HEK293 (cell line): ENCODE data around the gene MSRB1.

Experiments
- CTCF ChIA-PET: fragments of 350-600 bp; formaldehyde crosslinking; extraction: SDS; loops from one replicate; lab custom pipeline; 2021; ENCODE audit warnings: antibody characterized with exemption; lab: Yijun Ruan, JAX
- POLR2A ChIA-PET: fragments of 300-600 bp; formaldehyde crosslinking; extraction: SDS; loops from one replicate; lab custom pipeline; 2020; ENCODE audit warnings: antibody characterized with exemption, inconsistent platforms; lab: Yijun Ruan, JAX
- H3K27ac ChIP-seq: fragments of 200-500 bp; sonication (Bioruptor generic); 2 replicates; pipeline ENCODE4 v1.5.1; 2014; ENCODE audit warnings: low read depth, low read length, control low read depth, inconsistent platforms; ENCODE audit errors: extremely low read depth
- H3K36me3 ChIP-seq, 2 experiments: fragments of 200-500 bp in 1 of 2; sonication (Bioruptor generic) in 1 of 2; 1 replicate in 1 of 2; 2 replicates in 1 of 2; pipeline ENCODE4 v1.5.1; 2014 to 2017; ENCODE audit warnings: inconsistent platforms in 2 of 2, low read length in 2 of 2; ENCODE audit not compliant: control insufficient read depth in 2 of 2, insufficient read depth in 1 of 2
- H3K4me1 ChIP-seq: fragments of 200-500 bp; sonication (Bioruptor generic); 2 replicates; pipeline ENCODE4 v1.5.1; 2014; ENCODE audit warnings: mild to moderate bottlenecking, low read length, inconsistent platforms; ENCODE audit not compliant: control insufficient read depth, insufficient read depth
- H3K4me3 ChIP-seq: 2 replicates; pipeline ENCODE4 v1.5.1; 2011; ENCODE audit warnings: low read depth, mild to moderate bottlenecking, control low read depth, low read length, moderate library complexity
- H3K9me3 ChIP-seq: fragments of 200-500 bp; sonication (Bioruptor generic); 2 replicates; pipeline ENCODE4 v1.5.1; 2014; ENCODE audit warnings: low read depth, low read length, inconsistent platforms; ENCODE audit not compliant: control insufficient read depth, insufficient read depth
- EGR2 ChIP-seq: fragments of 450-650 bp; formaldehyde crosslinking; IDR thresholded peaks from 2 replicates; pipeline ENCODE4 v1.5.1; 2016; ENCODE audit warnings: low read depth, missing biosample characterization, missing genetic modification characterization
- KLF1 ChIP-seq: fragments of 450-650 bp; formaldehyde crosslinking; IDR thresholded peaks from 2 replicates; pipeline ENCODE4 v1.5.1; 2016; ENCODE audit warnings: missing biosample characterization, missing genetic modification characterization
- KLF9 ChIP-seq: fragments of 450-650 bp; formaldehyde crosslinking; IDR thresholded peaks from 2 replicates; pipeline ENCODE4 v1.5.1; 2016; ENCODE audit warnings: missing biosample characterization, missing genetic modification characterization, low read depth
- REPIN1 ChIP-seq: fragments of 450-650 bp; formaldehyde crosslinking; IDR thresholded peaks from 2 replicates; pipeline ENCODE4 v1.5.1; 2017; ENCODE audit warnings: missing biosample characterization, missing genetic modification characterization, low read depth
- ZBTB17 ChIP-seq: fragments of 450-650 bp; formaldehyde crosslinking; IDR thresholded peaks from 2 replicates; pipeline ENCODE4 v1.5.1; 2016; ENCODE audit warnings: missing biosample characterization, missing genetic modification characterization
- ZFHX2 ChIP-seq: fragments of 450-650 bp; formaldehyde crosslinking; conservative IDR thresholded peaks from 2 replicates; pipeline ENCODE4 v1.5.1; 2016; ENCODE audit warnings: missing biosample characterization, missing genetic modification characterization
- ZFP37 ChIP-seq: fragments of 450-650 bp; formaldehyde crosslinking; IDR thresholded peaks from 2 replicates; pipeline ENCODE4 v1.5.1; 2016; ENCODE audit warnings: missing biosample characterization, missing genetic modification characterization
- ZNF175 ChIP-seq: fragments of 450-650 bp; formaldehyde crosslinking; IDR thresholded peaks from 2 replicates; pipeline ENCODE4 v1.5.1; 2016; ENCODE audit warnings: missing biosample characterization, missing genetic modification characterization
- ZNF391 ChIP-seq: fragments of 450-650 bp; formaldehyde crosslinking; IDR thresholded peaks from 2 replicates; pipeline ENCODE4 v1.5.1; 2016; ENCODE audit warnings: low read depth, missing biosample characterization, missing genetic modification characterization, borderline replicate concordance
- ZNF404 ChIP-seq: fragments of 450-650 bp; formaldehyde crosslinking; IDR thresholded peaks from 2 replicates; pipeline ENCODE4 v1.5.1; 2017; ENCODE audit warnings: missing biosample characterization, missing genetic modification characterization
- ZNF416 ChIP-seq: fragments of 450-650 bp; formaldehyde crosslinking; IDR thresholded peaks from 2 replicates; pipeline ENCODE4 v1.5.1; 2016; ENCODE audit warnings: missing biosample characterization, missing genetic modification characterization
- ZNF473 ChIP-seq: fragments of 450-650 bp; formaldehyde crosslinking; IDR thresholded peaks from 2 replicates; pipeline ENCODE4 v1.5.1; 2017; ENCODE audit warnings: missing biosample characterization, missing genetic modification characterization
- ZNF596 ChIP-seq: fragments of 450-650 bp; IDR thresholded peaks from 2 replicates; pipeline ENCODE4 v1.5.0; 2018; ENCODE audit warnings: missing biosample characterization, mild to moderate bottlenecking, missing genetic modification characterization, moderate library complexity
- ZNF677 ChIP-seq: fragments of 450-650 bp; IDR thresholded peaks from 2 replicates; pipeline ENCODE4 v1.5.0; 2018; ENCODE audit warnings: missing biosample characterization, mild to moderate bottlenecking, missing genetic modification characterization, moderate library complexity
- ZNF707 ChIP-seq: fragments of 450-650 bp; formaldehyde crosslinking; IDR thresholded peaks from 2 replicates; pipeline ENCODE4 v1.5.1; 2016; ENCODE audit warnings: missing biosample characterization, missing genetic modification characterization
- ZNF768 ChIP-seq: fragments of 450-650 bp; formaldehyde crosslinking; IDR thresholded peaks from 2 replicates; pipeline ENCODE4 v1.5.1; 2018; ENCODE audit warnings: missing biosample characterization, mild to moderate bottlenecking, missing genetic modification characterization
- ZXDB ChIP-seq: fragments of 450-650 bp; formaldehyde crosslinking; IDR thresholded peaks from 2 replicates; pipeline ENCODE4 v1.5.1; 2016; ENCODE audit warnings: missing biosample characterization, missing genetic modification characterization
- TF ChIP-seq, protein P1 (sequence below): fragments of 450-650 bp; formaldehyde crosslinking; IDR thresholded peaks from 2 replicates; pipeline ENCODE4 v1.5.1; 2016; ENCODE audit warnings: missing biosample characterization, missing genetic modification characterization
- TF ChIP-seq, protein P2 (sequence below): fragments of 450-650 bp; IDR thresholded peaks from 2 replicates; pipeline ENCODE4 v1.5.1; 2018; ENCODE audit warnings: missing biosample characterization, mild to moderate bottlenecking, missing genetic modification characterization
- TF ChIP-seq, protein P3 (sequence below): fragments of 450-650 bp; formaldehyde crosslinking; conservative IDR thresholded peaks from 2 replicates; pipeline ENCODE4 v1.5.1; 2016; ENCODE audit warnings: low read depth, missing biosample characterization, missing genetic modification characterization
- TF ChIP-seq, protein P4 (sequence below): fragments of 450-650 bp; formaldehyde crosslinking; IDR thresholded peaks from 2 replicates; pipeline ENCODE4 v1.5.1; 2016; ENCODE audit warnings: missing biosample characterization, missing genetic modification characterization
- TF ChIP-seq, protein P5 (sequence below): fragments of 450-650 bp; formaldehyde crosslinking; IDR thresholded peaks from 2 replicates; pipeline ENCODE4 v1.5.1; 2016; ENCODE audit warnings: missing biosample characterization, missing genetic modification characterization
- TF ChIP-seq, protein P6 (sequence below): fragments of 450-650 bp; formaldehyde crosslinking; IDR thresholded peaks from 2 replicates; pipeline ENCODE4 v1.5.1; 2016; ENCODE audit warnings: missing biosample characterization, missing genetic modification characterization
- TF ChIP-seq, protein P7 (sequence below): fragments of 450-650 bp; formaldehyde crosslinking; IDR thresholded peaks from 2 replicates; pipeline ENCODE4 v1.5.1; 2016; ENCODE audit warnings: missing biosample characterization, missing genetic modification characterization

The MSRB1 gene

DNA sequence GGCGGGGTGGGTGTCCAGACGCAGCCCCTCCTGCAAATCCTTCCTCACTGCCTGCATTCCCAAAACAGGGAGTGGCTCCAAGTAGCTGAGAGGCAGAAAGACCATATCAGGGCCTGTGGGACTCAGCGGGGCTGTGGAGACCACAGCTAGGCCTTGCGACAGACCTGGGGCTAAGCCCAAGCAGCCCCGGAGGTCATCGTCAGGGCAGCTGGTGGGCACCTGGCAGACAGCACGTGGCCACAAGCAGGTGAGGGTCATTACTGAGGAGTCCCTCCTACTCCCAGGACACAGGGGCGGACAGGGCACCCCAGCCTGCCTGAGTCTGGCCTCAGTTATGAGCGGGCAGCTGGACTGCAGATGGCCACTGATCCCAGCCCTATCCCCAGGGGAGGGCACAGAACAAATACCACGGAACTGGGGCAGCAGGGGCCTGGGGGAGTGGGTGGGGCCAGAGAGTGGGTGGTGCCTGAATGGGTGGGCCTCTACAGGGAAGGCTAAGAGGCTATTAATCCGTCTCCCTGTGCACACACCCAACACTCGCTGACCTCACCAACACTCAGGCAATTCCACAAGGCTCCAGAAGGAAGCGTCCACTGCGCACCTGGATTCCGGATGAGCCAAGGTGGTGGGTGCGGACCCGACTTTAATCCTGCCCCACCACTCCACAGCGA, 33.3 kb downstream of the MSRB1 start:
- TF ChIP-seq ZFHX2 (tag by site-specific recombination): peak; percentile 53
- no peak for TF ChIP-seq ZXDB (tag by site-specific recombination)
- TF ChIP-seq ZNF404: no peak
- no peak for TF ChIP-seq ZNF473 (tag by site-specific recombination)
- no peak for TF ChIP-seq ZNF175 (tag by site-specific recombination)
- TF ChIP-seq, protein P1, sequence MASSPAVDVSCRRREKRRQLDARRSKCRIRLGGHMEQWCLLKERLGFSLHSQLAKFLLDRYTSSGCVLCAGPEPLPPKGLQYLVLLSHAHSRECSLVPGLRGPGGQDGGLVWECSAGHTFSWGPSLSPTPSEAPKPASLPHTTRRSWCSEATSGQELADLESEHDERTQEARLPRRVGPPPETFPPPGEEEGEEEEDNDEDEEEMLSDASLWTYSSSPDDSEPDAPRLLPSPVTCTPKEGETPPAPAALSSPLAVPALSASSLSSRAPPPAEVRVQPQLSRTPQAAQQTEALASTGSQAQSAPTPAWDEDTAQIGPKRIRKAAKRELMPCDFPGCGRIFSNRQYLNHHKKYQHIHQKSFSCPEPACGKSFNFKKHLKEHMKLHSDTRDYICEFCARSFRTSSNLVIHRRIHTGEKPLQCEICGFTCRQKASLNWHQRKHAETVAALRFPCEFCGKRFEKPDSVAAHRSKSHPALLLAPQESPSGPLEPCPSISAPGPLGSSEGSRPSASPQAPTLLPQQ (tag by site-specific recombination): no peak
- TF ChIP-seq ZBTB17 (tag by site-specific recombination): 0 out of 2 replicates have a peak, but pooled peaks have one; percentile 17
- TF ChIP-seq KLF1 (tag by site-specific recombination): peak; percentile 96
- TF ChIP-seq EGR2: peak; percentile 44; the same call in 1 of the 2 replicates
- TF ChIP-seq, protein P2, sequence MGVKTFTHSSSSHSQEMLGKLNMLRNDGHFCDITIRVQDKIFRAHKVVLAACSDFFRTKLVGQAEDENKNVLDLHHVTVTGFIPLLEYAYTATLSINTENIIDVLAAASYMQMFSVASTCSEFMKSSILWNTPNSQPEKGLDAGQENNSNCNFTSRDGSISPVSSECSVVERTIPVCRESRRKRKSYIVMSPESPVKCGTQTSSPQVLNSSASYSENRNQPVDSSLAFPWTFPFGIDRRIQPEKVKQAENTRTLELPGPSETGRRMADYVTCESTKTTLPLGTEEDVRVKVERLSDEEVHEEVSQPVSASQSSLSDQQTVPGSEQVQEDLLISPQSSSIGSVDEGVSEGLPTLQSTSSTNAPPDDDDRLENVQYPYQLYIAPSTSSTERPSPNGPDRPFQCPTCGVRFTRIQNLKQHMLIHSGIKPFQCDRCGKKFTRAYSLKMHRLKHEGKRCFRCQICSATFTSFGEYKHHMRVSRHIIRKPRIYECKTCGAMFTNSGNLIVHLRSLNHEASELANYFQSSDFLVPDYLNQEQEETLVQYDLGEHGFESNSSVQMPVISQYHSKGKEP: no peak
- TF ChIP-seq, protein P3, sequence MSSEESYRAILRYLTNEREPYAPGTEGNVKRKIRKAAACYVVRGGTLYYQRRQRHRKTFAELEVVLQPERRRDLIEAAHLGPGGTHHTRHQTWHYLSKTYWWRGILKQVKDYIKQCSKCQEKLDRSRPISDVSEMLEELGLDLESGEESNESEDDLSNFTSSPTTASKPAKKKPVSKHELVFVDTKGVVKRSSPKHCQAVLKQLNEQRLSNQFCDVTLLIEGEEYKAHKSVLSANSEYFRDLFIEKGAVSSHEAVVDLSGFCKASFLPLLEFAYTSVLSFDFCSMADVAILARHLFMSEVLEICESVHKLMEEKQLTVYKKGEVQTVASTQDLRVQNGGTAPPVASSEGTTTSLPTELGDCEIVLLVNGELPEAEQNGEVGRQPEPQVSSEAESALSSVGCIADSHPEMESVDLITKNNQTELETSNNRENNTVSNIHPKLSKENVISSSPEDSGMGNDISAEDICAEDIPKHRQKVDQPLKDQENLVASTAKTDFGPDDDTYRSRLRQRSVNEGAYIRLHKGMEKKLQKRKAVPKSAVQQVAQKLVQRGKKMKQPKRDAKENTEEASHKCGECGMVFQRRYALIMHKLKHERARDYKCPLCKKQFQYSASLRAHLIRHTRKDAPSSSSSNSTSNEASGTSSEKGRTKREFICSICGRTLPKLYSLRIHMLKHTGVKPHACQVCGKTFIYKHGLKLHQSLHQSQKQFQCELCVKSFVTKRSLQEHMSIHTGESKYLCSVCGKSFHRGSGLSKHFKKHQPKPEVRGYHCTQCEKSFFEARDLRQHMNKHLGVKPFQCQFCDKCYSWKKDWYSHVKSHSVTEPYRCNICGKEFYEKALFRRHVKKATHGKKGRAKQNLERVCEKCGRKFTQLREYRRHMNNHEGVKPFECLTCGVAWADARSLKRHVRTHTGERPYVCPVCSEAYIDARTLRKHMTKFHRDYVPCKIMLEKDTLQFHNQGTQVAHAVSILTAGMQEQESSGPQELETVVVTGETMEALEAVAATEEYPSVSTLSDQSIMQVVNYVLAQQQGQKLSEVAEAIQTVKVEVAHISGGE: no peak
- peak; percentile 39; the same call in 1 of the 2 replicates for TF ChIP-seq KLF9
- no peak for TF ChIP-seq ZNF677 (tag by site-specific recombination)
- TF ChIP-seq, protein P4, sequence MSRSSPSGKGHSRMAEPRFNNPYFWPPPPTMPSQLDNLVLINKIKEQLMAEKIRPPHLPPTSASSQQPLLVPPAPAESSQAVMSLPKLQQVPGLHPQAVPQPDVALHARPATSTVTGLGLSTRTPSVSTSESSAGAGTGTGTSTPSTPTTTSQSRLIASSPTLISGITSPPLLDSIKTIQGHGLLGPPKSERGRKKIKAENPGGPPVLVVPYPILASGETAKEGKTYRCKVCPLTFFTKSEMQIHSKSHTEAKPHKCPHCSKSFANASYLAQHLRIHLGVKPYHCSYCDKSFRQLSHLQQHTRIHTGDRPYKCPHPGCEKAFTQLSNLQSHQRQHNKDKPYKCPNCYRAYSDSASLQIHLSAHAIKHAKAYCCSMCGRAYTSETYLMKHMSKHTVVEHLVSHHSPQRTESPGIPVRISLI (tag by site-specific recombination): no peak
- no peak for TF ChIP-seq ZFP37 (tag by site-specific recombination)
- no peak for TF ChIP-seq REPIN1 (tag by site-specific recombination)
- no peak for TF ChIP-seq ZNF391
- TF ChIP-seq, all 188 proteins: peak for 5
- Histone ChIP-seq H3K4me3 (no peak overlapping the region), H3K9me3 (no peaks in the 10 kb centered on the region), H3K4me1 (no peaks in the 10 kb centered on the region), H3K27ac (no peak overlapping the region), H3K36me3 (no peaks in the 10 kb centered on the region)
- ChIA-PET POLR2A (interaction anchor here (0.5 to 1.8 kb wide), 3 partner anchors 14 to 246 kb away, joined by 3 read pairs; partner anchors contain the start of gene TRAF7), CTCF (interaction anchor here (1.2 to 1.3 kb wide), 2 partner anchors 19 to 46 kb away, joined by 4 to 6 read pairs; no protein-coding TSS in a partner anchor)

DNA sequence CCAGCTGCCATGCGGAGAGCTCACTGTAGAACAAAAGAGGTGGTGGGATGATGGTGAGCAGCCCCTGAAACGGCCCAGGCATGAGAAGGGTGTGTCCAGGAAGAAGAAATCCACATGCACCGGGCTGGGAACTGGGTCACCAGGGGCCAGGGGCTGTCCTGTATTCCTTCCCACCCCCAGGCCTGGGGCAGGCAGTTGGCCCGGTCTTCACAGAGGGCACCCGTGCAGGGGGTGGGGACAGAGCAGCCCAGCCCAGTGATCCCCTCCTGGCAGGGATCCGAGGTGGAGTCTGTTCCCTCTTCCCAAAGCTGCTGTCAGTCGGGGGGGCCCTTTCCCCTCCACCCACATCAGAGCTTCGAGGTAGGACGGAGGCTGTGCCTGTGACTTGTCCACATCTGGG, 34.0 kb downstream of the MSRB1 start:
- POLR2A ChIA-PET: interaction anchor here (0.5 to 1.8 kb wide), 3 partner anchors 15 to 56 kb away, joined by 3 to 4 read pairs (median 3); partner anchors contain the start of gene RPS2
- CTCF ChIA-PET: interaction anchor here (0.6 to 1.8 kb wide), 4 partner anchors 14 to 99 kb away, joined by 3 to 6 read pairs (median 5); no protein-coding TSS in a partner anchor
- TF ChIP-seq, protein P5, sequence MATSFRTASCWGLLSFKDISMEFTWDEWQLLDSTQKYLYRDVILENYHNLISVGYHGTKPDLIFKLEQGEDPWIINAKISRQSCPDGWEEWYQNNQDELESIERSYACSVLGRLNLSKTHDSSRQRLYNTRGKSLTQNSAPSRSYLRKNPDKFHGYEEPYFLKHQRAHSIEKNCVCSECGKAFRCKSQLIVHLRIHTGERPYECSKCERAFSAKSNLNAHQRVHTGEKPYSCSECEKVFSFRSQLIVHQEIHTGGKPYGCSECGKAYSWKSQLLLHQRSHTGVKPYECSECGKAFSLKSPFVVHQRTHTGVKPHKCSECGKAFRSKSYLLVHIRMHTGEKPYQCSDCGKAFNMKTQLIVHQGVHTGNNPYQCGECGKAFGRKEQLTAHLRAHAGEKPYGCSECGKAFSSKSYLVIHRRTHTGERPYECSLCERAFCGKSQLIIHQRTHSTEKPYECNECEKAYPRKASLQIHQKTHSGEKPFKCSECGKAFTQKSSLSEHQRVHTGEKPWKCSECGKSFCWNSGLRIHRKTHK (tag by site-specific recombination): no peak
- no peak for TF ChIP-seq ZNF768 (tag by site-specific recombination)
- TF ChIP-seq, protein P6, sequence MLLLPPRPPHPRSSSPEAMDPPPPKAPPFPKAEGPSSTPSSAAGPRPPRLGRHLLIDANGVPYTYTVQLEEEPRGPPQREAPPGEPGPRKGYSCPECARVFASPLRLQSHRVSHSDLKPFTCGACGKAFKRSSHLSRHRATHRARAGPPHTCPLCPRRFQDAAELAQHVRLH (tag by site-specific recombination): no peak
- no peak for TF ChIP-seq ZNF596 (tag by site-specific recombination)
- TF ChIP-seq ZNF707 (tag by site-specific recombination): no peak
- no peak for TF ChIP-seq ZNF416 (tag by site-specific recombination)
- TF ChIP-seq, protein P7, sequence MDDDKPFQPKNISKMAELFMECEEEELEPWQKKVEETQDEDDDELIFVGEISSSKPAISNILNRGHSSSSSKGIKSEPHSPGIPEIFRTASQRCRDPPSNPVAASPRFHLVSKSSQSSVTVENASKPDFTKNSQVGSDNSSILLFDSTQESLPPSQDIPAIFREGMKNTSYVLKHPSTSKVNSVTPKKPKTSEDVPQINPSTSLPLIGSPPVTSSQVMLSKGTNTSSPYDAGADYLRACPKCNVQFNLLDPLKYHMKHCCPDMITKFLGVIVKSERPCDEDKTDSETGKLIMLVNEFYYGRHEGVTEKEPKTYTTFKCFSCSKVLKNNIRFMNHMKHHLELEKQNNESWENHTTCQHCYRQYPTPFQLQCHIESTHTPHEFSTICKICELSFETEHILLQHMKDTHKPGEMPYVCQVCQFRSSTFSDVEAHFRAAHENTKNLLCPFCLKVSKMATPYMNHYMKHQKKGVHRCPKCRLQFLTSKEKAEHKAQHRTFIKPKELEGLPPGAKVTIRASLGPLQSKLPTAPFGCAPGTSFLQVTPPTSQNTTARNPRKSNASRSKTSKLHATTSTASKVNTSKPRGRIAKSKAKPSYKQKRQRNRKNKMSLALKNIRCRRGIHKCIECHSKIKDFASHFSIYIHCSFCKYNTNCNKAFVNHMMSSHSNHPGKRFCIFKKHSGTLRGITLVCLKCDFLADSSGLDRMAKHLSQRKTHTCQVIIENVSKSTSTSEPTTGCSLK (tag by site-specific recombination): no peak

More for the DNA sequence above, 34.0 kb downstream of the MSRB1 start:
- Histone ChIP-seq H3K4me3 (no peak overlapping the region), H3K4me1 (no peaks in the 10 kb centered on the region), H3K9me3 (no peaks in the 10 kb centered on the region), H3K27ac (no peak overlapping the region), H3K36me3 (no peaks in the 10 kb centered on the region)
